Measurements from ENCODE around the gene ZFP36L2. TPM values are rescaled to one million over a fixed set of nuclear protein-coding genes. Genes with fewer than 3 reads are reported as not detected.

The ZFP36L2 gene
- total and polyA plus RNA-seq, 2 donors (not counting 1 experiment from before 2014, with no cell fraction given), result 94.9 to 482 TPM

GRCh38 chr2:43224571-43225092 lies 1.8 kb downstream of the ZFP36L2 start:
- POLR2A ChIA-PET, result interaction anchor here (0.6 to 13.4 kb wide), 7 partner anchors 30 to 277 kb away, joined by 4 to 561 read pairs (median 10); no protein-coding TSS in a partner anchor
- no peak for ATAC-seq (ENCODE audit: low read depth)
- H3K4me1 Mint-ChIP-seq, result peaks cover 53% of the 10 kb centered on the region

More at GRCh38 chr2:43224571-43225092, 1.8 kb downstream of the ZFP36L2 start:
- Histone ChIP-seq H3K9me3 (ENCODE audit: control extremely low read depth in 1 of 3, control insufficient read depth in 2 of 3, insufficient read depth in 1 of 3, low read length in 2 of 3) (no peaks in the 10 kb centered on the region), H3K9ac (ENCODE audit: low read length) (peak overlapping the region; percentile 86), H3K27me3 (replicated peaks in 1 of 4; ENCODE audit: control extremely low read depth in 1 of 4, control insufficient read depth in 3 of 4, insufficient read depth in 4 of 4, low read length in 3 of 4) (no peaks in the 10 kb centered on the region), H3K4me1 (ENCODE audit: control insufficient read depth in 2 of 2, insufficient read depth in 2 of 2, low read length in 2 of 2) (peaks cover 49 to 57% of the 10 kb centered on the region in 2 donors), H3K36me3 (replicated peaks in 1 of 2; ENCODE audit: control extremely low read depth in 1 of 2, control insufficient read depth in 1 of 2, extremely low read depth in 1 of 2, insufficient read depth in 2 of 2, low read length in 1 of 2) (peaks cover 0 to 30% of the 10 kb centered on the region in 2 experiments), H3K4me3 (ENCODE audit: control extremely low read depth in 1 of 5, extremely low read depth in 1 of 5, insufficient read depth in 1 of 5, low read depth in 2 of 5, low read length in 4 of 5) (peak overlapping the region; percentile 45 to 98 (median 90)), H2AFZ (ENCODE audit: insufficient read depth, low read depth, low read length, poor library complexity, severe bottlenecking) (no peak overlapping the region), H3K27ac (ENCODE audit: low read length in 2 of 2) (peak overlapping the region; percentile 90 to 93), H4K20me1 (ENCODE audit: control insufficient read depth, insufficient read depth, low read length, poor library complexity, severe bottlenecking) (peaks cover 34% of the 10 kb centered on the region), H3K4me2 (replicated peaks; ENCODE audit: low read depth, low read length, poor library complexity, severe bottlenecking) (peak overlapping the region; percentile 85), H3K79me2 (ENCODE audit: control insufficient read depth, insufficient read depth, low read length) (peaks cover 90% of the 10 kb centered on the region)
- peak overlapping the region; percentile 97 for H3K27ac Mint-ChIP-seq
- peak overlapping the region; percentile 98 for H3K4me3 Mint-ChIP-seq
- H3K9me3 Mint-ChIP-seq (ENCODE audit: insufficient read depth), result no peaks in the 10 kb centered on the region
- intact Hi-C loops (cut with micrococcal nuclease), result loop anchor here (5.0 kb wide), 2 partner anchors 318 to 412 kb away; no protein-coding TSS in a partner anchor
- no peaks in the 10 kb centered on the region for H3K27me3 Mint-ChIP-seq
- under 1% methylated on average over 74 of the region's 74 CpGs for WGBS (ENCODE audit: insufficient coverage)
- CTCF ChIA-PET, result interaction anchor here (0.7 to 21.8 kb wide), 9 partner anchors 10 to 277 kb away, joined by 3 to 650 read pairs (median 7); no protein-coding TSS in a partner anchor
- DNase-seq, result peak; percentile 79
- TF ChIP-seq CTCF (IDR thresholded peaks at IDR 0.05), result no peak
- no peak for TF ChIP-seq EZH2 (IDR thresholded peaks at IDR 0.05; ENCODE audit: borderline replicate concordance, insufficient read depth, low read depth, low read length, poor library complexity, severe bottlenecking)
